Measurements from ENCODE around the gene C11orf68. TPM values are rescaled to one million over a fixed set of nuclear protein-coding genes. Genes with fewer than 3 reads are reported as not detected.
"Not testable (repeated sequence)": the region's sequence is repeated elsewhere in the genome, so short reads cannot be mapped to it uniquely, and the experiment has no call there.

Gene C11orf68
- total and polyA plus RNA-seq, 4 donors, result 17.9 to 38.8 (median 28.8) TPM

- DNase-seq; H3K9ac ChIP-seq (ENCODE audit: insufficient read depth in 1 of 2, low read length in 2 of 2): not testable (repeated sequence)
These were observed 31.8 kb upstream of the C11orf68 start for GRCh38 chr11:65950711-65951110.

GRCh38 chr11:65947603-65948125 lies 28.8 kb upstream of the C11orf68 start:
- H3K9ac ChIP-seq (ENCODE audit: insufficient read depth in 1 of 2, low read length in 2 of 2), result no peak overlapping the region
- no peaks in the 10 kb centered on the region for H3K4me1 ChIP-seq (ENCODE audit: control insufficient read depth in 5 of 5, insufficient read depth in 5 of 5, low read length in 5 of 5)
- DNase-seq (no peak), ATAC-seq (ENCODE audit: insufficient read depth, low FRiP score) (no peak)
- H3K4me3 ChIP-seq, result no peak overlapping the region
- WGBS, 2 donors, result 87 to 88% methylated on average over 12 of the region's 12 CpGs
- H3K36me3 ChIP-seq (ENCODE audit: control insufficient read depth in 4 of 4, insufficient read depth in 4 of 4, low read length in 4 of 4), result no peaks in the 10 kb centered on the region
- H3K27ac ChIP-seq (ENCODE audit: low read depth in 1 of 2, low read length in 1 of 2), result no peak overlapping the region
- no peaks in the 10 kb centered on the region for H3K27me3 ChIP-seq (ENCODE audit: control insufficient read depth in 3 of 3, insufficient read depth in 3 of 3, low read length in 2 of 3)
- no peak for TF ChIP-seq CTCF (IDR thresholded peaks at IDR 0.05; ENCODE audit: control extremely low read depth, extremely low read depth)
- H3K9me3 ChIP-seq (ENCODE audit: control insufficient read depth in 4 of 4, insufficient read depth in 3 of 4, low read length in 3 of 4), result no peaks in the 10 kb centered on the region

More at GRCh38 chr11:65950711-65951110, 31.8 kb upstream of the C11orf68 start:
- not testable (repeated sequence) for H3K4me3 ChIP-seq; ATAC-seq (ENCODE audit: insufficient read depth, low FRiP score); H3K4me1 ChIP-seq (ENCODE audit: control insufficient read depth in 5 of 5, insufficient read depth in 5 of 5, low read length in 5 of 5); H3K27ac ChIP-seq (ENCODE audit: low read depth in 1 of 2, low read length in 1 of 2); H3K27me3 ChIP-seq (ENCODE audit: control insufficient read depth in 3 of 3, insufficient read depth in 3 of 3, low read length in 2 of 3); H3K36me3 ChIP-seq (ENCODE audit: control insufficient read depth in 4 of 4, insufficient read depth in 4 of 4, low read length in 4 of 4); H3K9me3 ChIP-seq (ENCODE audit: control insufficient read depth in 4 of 4, insufficient read depth in 3 of 4, low read length in 3 of 4)
- 95 to 96% methylated on average over 4 to 5 of the region's 5 CpGs for WGBS, 2 donors

GRCh38 chr11:65947133-65947532 lies 28.3 kb upstream of the C11orf68 start:
- no peaks in the 10 kb centered on the region for H3K36me3 ChIP-seq (ENCODE audit: control insufficient read depth in 4 of 4, insufficient read depth in 4 of 4, low read length in 4 of 4)
- no peaks in the 10 kb centered on the region for H3K4me1 ChIP-seq (ENCODE audit: control insufficient read depth in 5 of 5, insufficient read depth in 5 of 5, low read length in 5 of 5)
- H3K9me3 ChIP-seq (ENCODE audit: control insufficient read depth in 4 of 4, insufficient read depth in 3 of 4, low read length in 3 of 4), result no peaks in the 10 kb centered on the region
- H3K27me3 ChIP-seq (ENCODE audit: control insufficient read depth in 3 of 3, insufficient read depth in 3 of 3, low read length in 2 of 3), result peaks cover 0 to 2% (median 0%) of the 10 kb centered on the region in 3 donors
- TF ChIP-seq CTCF (IDR thresholded peaks at IDR 0.05; ENCODE audit: control extremely low read depth, extremely low read depth), result no peak
- ATAC-seq (ENCODE audit: insufficient read depth, low FRiP score) (no peak), DNase-seq (no peak)
- no peak overlapping the region for H3K9ac ChIP-seq (ENCODE audit: insufficient read depth in 1 of 2, low read length in 2 of 2)
- no peak overlapping the region for H3K27ac ChIP-seq (ENCODE audit: low read depth in 1 of 2, low read length in 1 of 2)
- no peak overlapping the region for H3K4me3 ChIP-seq
- 64 to 86% methylated on average over 13 of the region's 13 CpGs for WGBS, 2 donors

- WGBS, 2 donors, result 88 to 93% methylated on average over 4 of the region's 4 CpGs
- Histone ChIP-seq H3K9me3 (ENCODE audit: control insufficient read depth in 4 of 4, insufficient read depth in 3 of 4, low read length in 3 of 4) (no peaks in the 10 kb centered on the region), H3K36me3 (ENCODE audit: control insufficient read depth in 4 of 4, insufficient read depth in 4 of 4, low read length in 4 of 4) (no peaks in the 10 kb centered on the region), H3K4me3 (no peak overlapping the region), H3K4me1 (ENCODE audit: control insufficient read depth in 5 of 5, insufficient read depth in 5 of 5, low read length in 5 of 5) (no peaks in the 10 kb centered on the region), H3K27me3 (ENCODE audit: control insufficient read depth in 3 of 3, insufficient read depth in 3 of 3, low read length in 2 of 3) (peaks cover 0 to 3% (median 0%) of the 10 kb centered on the region in 3 donors), H3K27ac (ENCODE audit: low read depth in 1 of 2, low read length in 1 of 2) (no peak overlapping the region), H3K9ac (ENCODE audit: insufficient read depth in 1 of 2, low read length in 2 of 2) (no peak overlapping the region)
- no peak for TF ChIP-seq CTCF (IDR thresholded peaks at IDR 0.05; ENCODE audit: control extremely low read depth, extremely low read depth)
- ATAC-seq (ENCODE audit: insufficient read depth, low FRiP score) (no peak), DNase-seq (no peak)
These were observed 27.8 kb upstream of the C11orf68 start for GRCh38 chr11:65946655-65947054.
